Measurements from ENCODE around the gene LRRC74B. TPM values are rescaled to one million over a fixed set of nuclear protein-coding genes. Genes with fewer than 3 reads are reported as not detected.
"Not testable (repeated sequence)": the region's sequence is repeated elsewhere in the genome, so short reads cannot be mapped to it uniquely, and the experiment has no call there.

The LRRC74B gene
- total and polyA plus RNA-seq, 2 experiments from 2014 or later, result 0.20 to 0.52 TPM

GRCh38 chr22:21080435-21081137 lies 34.8 kb downstream of the LRRC74B start:
- no peak overlapping the region for H3K4me3 ChIP-seq
- WGBS (ENCODE audit: low lambda C conversion rate, missing lambda C conversion rate), result 91% methylated on average over 30 of the region's 31 CpGs
- TF ChIP-seq EZH2phosphoT487 (IDR thresholded peaks at IDR 0.05; ENCODE audit: low read depth, severe bottlenecking, unreplicated experiment), result no peak
- TF ChIP-seq EZH2 (IDR thresholded peaks at IDR 0.05; ENCODE audit: borderline replicate concordance), result no peak
- no peak for TF ChIP-seq CTCF (IDR thresholded peaks at IDR 0.05; ENCODE audit: poor library complexity)

GRCh38 chr22:21082248-21082647 lies 36.5 kb downstream of the LRRC74B start:
- no peak for TF ChIP-seq CTCF (IDR thresholded peaks at IDR 0.05; ENCODE audit: poor library complexity)
- no peak for TF ChIP-seq EZH2 (IDR thresholded peaks at IDR 0.05; ENCODE audit: borderline replicate concordance)
- no peak for TF ChIP-seq EZH2phosphoT487 (IDR thresholded peaks at IDR 0.05; ENCODE audit: low read depth, severe bottlenecking, unreplicated experiment)
- no peaks in the 10 kb centered on the region for H3K79me2 ChIP-seq
- no peak overlapping the region for H3K4me2 ChIP-seq
- no peak for DNase-seq (ENCODE audit: low spot score)
- no peak overlapping the region for H2AFZ ChIP-seq
- H4K20me1 ChIP-seq (ENCODE audit: insufficient read depth, poor library complexity, severe bottlenecking), result no peaks in the 10 kb centered on the region
- H3K9me3 ChIP-seq (ENCODE audit: low read depth), result no peaks in the 10 kb centered on the region
- no peaks in the 10 kb centered on the region for H3K9me2 ChIP-seq (replicated peaks; ENCODE audit: insufficient read depth)
- H3K27ac ChIP-seq, result no peak overlapping the region
- no peak overlapping the region for H3K4me3 ChIP-seq
- H3K27me3 ChIP-seq, result no peaks in the 10 kb centered on the region
- H3K4me1 ChIP-seq (ENCODE audit: insufficient read depth), result no peaks in the 10 kb centered on the region
- 86% methylated on average over 6 of the region's 6 CpGs for WGBS (ENCODE audit: low lambda C conversion rate, missing lambda C conversion rate)
- no peaks in the 10 kb centered on the region for H3K36me3 ChIP-seq (replicated peaks; ENCODE audit: insufficient read depth, low read depth)

More at GRCh38 chr22:21080435-21081137, 34.8 kb downstream of the LRRC74B start:
- Histone ChIP-seq H3K27me3 (no peaks in the 10 kb centered on the region), H3K9me3 (ENCODE audit: low read depth) (no peaks in the 10 kb centered on the region), H4K20me1 (ENCODE audit: insufficient read depth, poor library complexity, severe bottlenecking) (no peaks in the 10 kb centered on the region), H3K27ac (no peak overlapping the region), H3K36me3 (replicated peaks; ENCODE audit: insufficient read depth, low read depth) (no peaks in the 10 kb centered on the region), H3K9me2 (replicated peaks; ENCODE audit: insufficient read depth) (no peaks in the 10 kb centered on the region), H3K79me2 (no peaks in the 10 kb centered on the region), H3K4me2 (no peak overlapping the region), H2AFZ (no peak overlapping the region), H3K4me1 (ENCODE audit: insufficient read depth) (no peaks in the 10 kb centered on the region)
- DNase-seq (ENCODE audit: low spot score), result no peak

- no peak overlapping the region for H3K27ac ChIP-seq
- H3K79me2 ChIP-seq, result no peaks in the 10 kb centered on the region
- WGBS (ENCODE audit: low lambda C conversion rate, missing lambda C conversion rate), result 92% methylated on average over 5 of the region's 5 CpGs
- H3K4me3 ChIP-seq, result no peak overlapping the region
- H2AFZ ChIP-seq, result no peak overlapping the region
- H3K9me2 ChIP-seq (replicated peaks; ENCODE audit: insufficient read depth), result no peaks in the 10 kb centered on the region
- DNase-seq (ENCODE audit: low spot score), result no peak
- no peaks in the 10 kb centered on the region for H3K36me3 ChIP-seq (replicated peaks; ENCODE audit: insufficient read depth, low read depth)
- TF ChIP-seq CTCF (IDR thresholded peaks at IDR 0.05; ENCODE audit: poor library complexity) (no peak), EZH2 (IDR thresholded peaks at IDR 0.05; ENCODE audit: borderline replicate concordance) (no peak), EZH2phosphoT487 (IDR thresholded peaks at IDR 0.05; ENCODE audit: low read depth, severe bottlenecking, unreplicated experiment) (no peak)
- H3K9me3 ChIP-seq (ENCODE audit: low read depth), result no peaks in the 10 kb centered on the region
- no peaks in the 10 kb centered on the region for H3K27me3 ChIP-seq
- no peaks in the 10 kb centered on the region for H4K20me1 ChIP-seq (ENCODE audit: insufficient read depth, poor library complexity, severe bottlenecking)
- H3K4me1 ChIP-seq (ENCODE audit: insufficient read depth), result no peaks in the 10 kb centered on the region
- no peak overlapping the region for H3K4me2 ChIP-seq
Measured at GRCh38 chr22:21087119-21087518, 41.4 kb downstream of the LRRC74B start.

GRCh38 chr22:21087926-21088325 lies 42.2 kb downstream of the LRRC74B start:
- H3K9me2 ChIP-seq (replicated peaks; ENCODE audit: insufficient read depth); H4K20me1 ChIP-seq (ENCODE audit: insufficient read depth, poor library complexity, severe bottlenecking); H3K36me3 ChIP-seq (replicated peaks; ENCODE audit: insufficient read depth, low read depth); H3K9me3 ChIP-seq (ENCODE audit: low read depth); H3K4me3 ChIP-seq; H3K4me2 ChIP-seq; H3K4me1 ChIP-seq (ENCODE audit: insufficient read depth); DNase-seq (ENCODE audit: low spot score); H3K79me2 ChIP-seq; H3K27ac ChIP-seq; H2AFZ ChIP-seq; H3K27me3 ChIP-seq: not testable (repeated sequence)
- 96% methylated on average over 9 of the region's 11 CpGs for WGBS (ENCODE audit: low lambda C conversion rate, missing lambda C conversion rate)

GRCh38 chr22:21091220-21091619 lies 45.5 kb downstream of the LRRC74B start:
- not testable (repeated sequence) for H3K9me2 ChIP-seq (replicated peaks; ENCODE audit: insufficient read depth); H3K27ac ChIP-seq; H2AFZ ChIP-seq; DNase-seq (ENCODE audit: low spot score); H3K36me3 ChIP-seq (replicated peaks; ENCODE audit: insufficient read depth, low read depth); H3K9me3 ChIP-seq (ENCODE audit: low read depth); H3K4me3 ChIP-seq; H3K27me3 ChIP-seq; H4K20me1 ChIP-seq (ENCODE audit: insufficient read depth, poor library complexity, severe bottlenecking); H3K79me2 ChIP-seq; H3K4me2 ChIP-seq
- 88% methylated on average over 11 of the region's 11 CpGs for WGBS (ENCODE audit: low lambda C conversion rate, missing lambda C conversion rate)
- H3K4me1 ChIP-seq (ENCODE audit: insufficient read depth), result peaks cover 12% of the 10 kb centered on the region

All from hepatocyte (in vitro differentiated cells).